OCI-LY7 (cell line): ENCODE measurements around the gene MACC1.

ENCODE experiments used
- CTCF ChIP-seq: fragments of 200-600 bp; sonication (generic); conservative IDR thresholded peaks from 2 replicates; pipeline ENCODE4 v1.5.1; 2014; ENCODE audit warnings: mild to moderate bottlenecking, antibody characterized with exemption, low read length, moderate library complexity, mixed read lengths
- EZH2phosphoT487 ChIP-seq: fragments of 200-600 bp; sonication (generic); IDR thresholded peaks from 2 replicates; pipeline ENCODE4 v1.6.1; 2018; ENCODE audit warnings: low read depth, borderline replicate concordance, mild to moderate bottlenecking, mixed run types, antibody characterized with exemption, low read length, moderate library complexity, mixed read lengths

GRCh38 chr7:20144801-20145200 is 72.4 kb downstream of the MACC1 start:
- TF ChIP-seq CTCF, result no peak
- no peak for TF ChIP-seq EZH2phosphoT487
